AG08396 (cell line): ENCODE data around the gene CPT2.
A peak's percentile ranks its signal among the peaks of the same experiment; 100 is the strongest.

ENCODE experiments used
- DNase-seq: peaks from one replicate; pipeline ENCODE4 v3.0.0; 2012; ENCODE audit warnings: low spot score, mixed read lengths

The CPT2 gene

GRCh38 chr1:53196485-53197290, at the start of gene CPT2:
Gene CPT2 (plus strand): TSS chr1:53196824. CDS start chr1:53196944, 120 bp downstream.
- DNase-seq, result peak; percentile 98

GRCh38 chr1:53147174-53147573, 49.5 kb upstream of the CPT2 start:
- no peak for DNase-seq

- DNase-seq, result no peak
Measured at GRCh38 chr1:53148123-53148522, 48.5 kb upstream of the CPT2 start.

- DNase-seq, result no peak
Measured at GRCh38 chr1:53153752-53154151, 42.9 kb upstream of the CPT2 start.

GRCh38 chr1:53154859-53155438, 41.7 kb upstream of the CPT2 start:
- no peak for DNase-seq

- no peak for DNase-seq
Measured at GRCh38 chr1:53155534-53155933, 41.1 kb upstream of the CPT2 start.

- DNase-seq, result no peak
Measured at GRCh38 chr1:53155945-53156344, 40.7 kb upstream of the CPT2 start.

GRCh38 chr1:53156783-53157182, 39.8 kb upstream of the CPT2 start:
- no peak for DNase-seq

- DNase-seq, result no peak
Measured at GRCh38 chr1:53158900-53159299, 37.7 kb upstream of the CPT2 start.

- no peak for DNase-seq
Measured at GRCh38 chr1:53160924-53161378, 35.7 kb upstream of the CPT2 start.

GRCh38 chr1:53162621-53163020, 34.0 kb upstream of the CPT2 start:
- no peak for DNase-seq

GRCh38 chr1:53163291-53163768, 33.3 kb upstream of the CPT2 start:
- no peak for DNase-seq

- DNase-seq, result no peak
Measured at GRCh38 chr1:53165408-53165961, 31.1 kb upstream of the CPT2 start.

GRCh38 chr1:53166366-53166765, 30.3 kb upstream of the CPT2 start:
- no peak for DNase-seq

- DNase-seq, result no peak
Measured at GRCh38 chr1:53166912-53167311, 29.7 kb upstream of the CPT2 start.

- DNase-seq, result peak; percentile 57
Measured at GRCh38 chr1:53172426-53173128, 24.0 kb upstream of the CPT2 start.

- peak; percentile 56 for DNase-seq
Measured at GRCh38 chr1:53174971-53175913, 21.4 kb upstream of the CPT2 start.

- no peak for DNase-seq
Measured at GRCh38 chr1:53176452-53177208, 20.0 kb upstream of the CPT2 start.

GRCh38 chr1:53180226-53180625, 16.4 kb upstream of the CPT2 start:
- DNase-seq, result no peak

- no peak for DNase-seq
Measured at GRCh38 chr1:53180951-53181350, 15.7 kb upstream of the CPT2 start.
